GM23338 (cell line): ENCODE measurements around the gene ZNF77.

Experiments used
- CREB1 ChIP-seq: fragments of 250-450 bp; sonication (Bioruptor Pico); IDR thresholded peaks from 2 replicates; pipeline ENCODE4 v1.5.0; 2020; ENCODE audit warnings: low read depth, mild to moderate bottlenecking, moderate library complexity
- ETS1 ChIP-seq: IDR thresholded peaks from 2 replicates; pipeline ENCODE4 v1.6.1; 2016; ENCODE audit warnings: antibody characterized with exemption
- EZH2 ChIP-seq: fragments of 200-600 bp; sonication (generic); IDR thresholded peaks from one replicate; pipeline ENCODE4 v1.8.0; 2017; ENCODE audit warnings: antibody characterized with exemption, mild to moderate bottlenecking, low read depth; ENCODE audit not compliant: unreplicated experiment
- EZH2phosphoT487 ChIP-seq: fragments of 200-600 bp; sonication (generic); IDR thresholded peaks from one replicate; pipeline ENCODE4 v1.8.1; 2018; ENCODE audit warnings: antibody characterized with exemption; ENCODE audit not compliant: unreplicated experiment
- JUNB ChIP-seq: IDR thresholded peaks from one replicate; pipeline ENCODE4 v1.6.1; 2016; ENCODE audit warnings: antibody characterized with exemption; ENCODE audit not compliant: unreplicated experiment
- POLR2AphosphoS5 ChIP-seq: IDR thresholded peaks from 2 replicates; pipeline ENCODE4 v1.6.1; 2016; ENCODE audit warnings: antibody characterized with exemption, low read depth
- REST ChIP-seq: IDR thresholded peaks from one replicate; pipeline ENCODE4 v1.6.1; 2018; ENCODE audit warnings: antibody characterized with exemption; ENCODE audit not compliant: unreplicated experiment
- STAT1 ChIP-seq: IDR thresholded peaks from one replicate; pipeline ENCODE4 v1.6.1; 2016; ENCODE audit warnings: antibody characterized with exemption; ENCODE audit not compliant: unreplicated experiment
- ZNF114 ChIP-seq: fragments of 250-450 bp; sonication (Bioruptor Pico); IDR thresholded peaks from 2 replicates; pipeline ENCODE4 v1.5.0; 2020; ENCODE audit warnings: mild to moderate bottlenecking, moderate library complexity
- ZNF331 ChIP-seq: fragments of 250-450 bp; sonication (Bioruptor Pico); IDR thresholded peaks from 2 replicates; pipeline ENCODE4 v1.5.0; 2020; ENCODE audit warnings: low read depth, mild to moderate bottlenecking, moderate library complexity
- TF ChIP-seq, protein P1 (sequence below), 2 experiments: fragments of 200-600 bp in 1 of 2; sonication (generic) in 1 of 2; conservative IDR thresholded peaks; 2 replicates each; pipeline versions ENCODE4 v1.5.1 to v1.6.1; 2016 to 2017; ENCODE audit warnings: antibody characterized with exemption in 2 of 2, low read depth in 2 of 2, mild to moderate bottlenecking in 2 of 2, moderate library complexity in 1 of 2

GRCh38 chr19:2982983-2983350, 38.2 kb upstream of the ZNF77 start:
- TF ChIP-seq, protein P1, sequence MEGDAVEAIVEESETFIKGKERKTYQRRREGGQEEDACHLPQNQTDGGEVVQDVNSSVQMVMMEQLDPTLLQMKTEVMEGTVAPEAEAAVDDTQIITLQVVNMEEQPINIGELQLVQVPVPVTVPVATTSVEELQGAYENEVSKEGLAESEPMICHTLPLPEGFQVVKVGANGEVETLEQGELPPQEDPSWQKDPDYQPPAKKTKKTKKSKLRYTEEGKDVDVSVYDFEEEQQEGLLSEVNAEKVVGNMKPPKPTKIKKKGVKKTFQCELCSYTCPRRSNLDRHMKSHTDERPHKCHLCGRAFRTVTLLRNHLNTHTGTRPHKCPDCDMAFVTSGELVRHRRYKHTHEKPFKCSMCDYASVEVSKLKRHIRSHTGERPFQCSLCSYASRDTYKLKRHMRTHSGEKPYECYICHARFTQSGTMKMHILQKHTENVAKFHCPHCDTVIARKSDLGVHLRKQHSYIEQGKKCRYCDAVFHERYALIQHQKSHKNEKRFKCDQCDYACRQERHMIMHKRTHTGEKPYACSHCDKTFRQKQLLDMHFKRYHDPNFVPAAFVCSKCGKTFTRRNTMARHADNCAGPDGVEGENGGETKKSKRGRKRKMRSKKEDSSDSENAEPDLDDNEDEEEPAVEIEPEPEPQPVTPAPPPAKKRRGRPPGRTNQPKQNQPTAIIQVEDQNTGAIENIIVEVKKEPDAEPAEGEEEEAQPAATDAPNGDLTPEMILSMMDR (conservative IDR thresholded peaks at IDR 0.05; ENCODE audit: low read depth in 2 of 2) = no peak
- TF ChIP-seq STAT1 (no peak), REST (no peak), EZH2 (no peak), POLR2AphosphoS5 (no peak), EZH2phosphoT487 (no peak), ETS1 (no peak), JUNB (no peak), CREB1 (no peak), ZNF114 (CRISPR knock-in tag) (no peak), ZNF331 (CRISPR knock-in tag) (no peak)
